HTR-8/SVneo (cell line): ENCODE data around the gene GNAI2.
"Not testable (repeated sequence)": the region's sequence is repeated elsewhere in the genome, so short reads cannot be mapped to it uniquely, and the experiment has no call there.

ENCODE experiments used
- DNase-seq: peaks from one replicate; pipeline ENCODE4 v3.0.0; 2011; ENCODE audit warnings: low spot score, mixed read lengths; ENCODE audit not compliant: insufficient read length
- FAIRE-seq: peaks from 2 replicates; lab custom pipeline; 2011; peaks lifted over from hg19 to GRCh38; lab: Jason Lieb, UNC

Gene GNAI2

DNA sequence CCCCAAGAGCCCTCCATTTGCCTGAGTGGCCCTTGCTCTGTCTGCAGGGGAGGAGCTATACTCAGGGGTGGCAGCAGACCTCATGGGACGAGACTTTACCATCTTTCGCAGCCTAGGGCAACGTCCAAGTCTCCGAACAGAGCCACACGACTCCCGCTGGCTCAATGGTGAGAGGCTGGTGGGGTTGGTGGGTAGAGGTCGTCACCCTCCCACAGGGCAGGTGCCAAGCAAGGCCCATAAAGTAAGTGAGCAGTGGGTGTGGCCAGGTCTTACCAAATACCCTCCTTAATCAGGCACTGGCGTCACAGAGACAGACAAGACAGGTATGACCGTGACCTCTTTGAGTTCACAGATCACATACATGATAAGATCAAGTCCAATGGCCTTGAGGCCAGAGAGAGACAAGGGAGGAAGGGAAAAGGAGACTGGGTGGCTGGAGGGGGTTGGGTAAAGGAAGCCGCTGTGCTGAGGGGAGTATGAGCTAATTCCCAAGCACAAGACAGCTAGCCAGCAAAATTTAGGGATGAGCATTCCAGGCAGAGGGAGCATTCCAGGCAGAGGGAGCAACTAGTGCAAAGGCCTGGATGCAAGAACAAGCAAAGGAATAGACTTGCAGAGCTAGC is 35.4 kb downstream of the GNAI2 start:
- DNase-seq (no peak), FAIRE-seq (no peak)

DNA sequence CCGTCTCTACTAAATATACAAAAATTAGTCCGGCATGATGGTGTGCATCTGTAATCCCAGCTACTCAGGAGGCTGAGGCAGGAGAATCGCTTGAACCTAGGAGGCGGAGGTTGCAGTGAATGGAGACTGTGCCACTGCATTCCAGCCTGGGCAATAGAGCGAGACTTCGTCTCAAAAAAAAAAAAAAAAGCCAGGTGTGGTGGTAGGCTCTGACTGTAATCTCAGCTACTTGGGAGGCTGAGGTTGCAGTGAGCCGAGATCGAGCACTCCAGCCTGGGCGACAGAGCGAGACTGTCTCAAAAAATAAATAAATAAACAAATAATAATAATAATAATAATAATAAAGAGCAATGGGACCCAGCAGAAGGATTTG is 36.5 kb downstream of the GNAI2 start:
- DNase-seq, FAIRE-seq: not testable (repeated sequence)

GRCh38 chr3:50272911-50273688 is 37.1 kb downstream of the GNAI2 start:
- FAIRE-seq (peak; percentile 97), DNase-seq (peak; percentile 88)

GRCh38 chr3:50273689-50274065 is 37.7 kb downstream of the GNAI2 start:
- FAIRE-seq = no peak
- DNase-seq = no peak

- FAIRE-seq (peak; percentile 40), DNase-seq (peak; percentile 50)
These were observed 38.5 kb downstream of the GNAI2 start for GRCh38 chr3:50274371-50275104.

DNA sequence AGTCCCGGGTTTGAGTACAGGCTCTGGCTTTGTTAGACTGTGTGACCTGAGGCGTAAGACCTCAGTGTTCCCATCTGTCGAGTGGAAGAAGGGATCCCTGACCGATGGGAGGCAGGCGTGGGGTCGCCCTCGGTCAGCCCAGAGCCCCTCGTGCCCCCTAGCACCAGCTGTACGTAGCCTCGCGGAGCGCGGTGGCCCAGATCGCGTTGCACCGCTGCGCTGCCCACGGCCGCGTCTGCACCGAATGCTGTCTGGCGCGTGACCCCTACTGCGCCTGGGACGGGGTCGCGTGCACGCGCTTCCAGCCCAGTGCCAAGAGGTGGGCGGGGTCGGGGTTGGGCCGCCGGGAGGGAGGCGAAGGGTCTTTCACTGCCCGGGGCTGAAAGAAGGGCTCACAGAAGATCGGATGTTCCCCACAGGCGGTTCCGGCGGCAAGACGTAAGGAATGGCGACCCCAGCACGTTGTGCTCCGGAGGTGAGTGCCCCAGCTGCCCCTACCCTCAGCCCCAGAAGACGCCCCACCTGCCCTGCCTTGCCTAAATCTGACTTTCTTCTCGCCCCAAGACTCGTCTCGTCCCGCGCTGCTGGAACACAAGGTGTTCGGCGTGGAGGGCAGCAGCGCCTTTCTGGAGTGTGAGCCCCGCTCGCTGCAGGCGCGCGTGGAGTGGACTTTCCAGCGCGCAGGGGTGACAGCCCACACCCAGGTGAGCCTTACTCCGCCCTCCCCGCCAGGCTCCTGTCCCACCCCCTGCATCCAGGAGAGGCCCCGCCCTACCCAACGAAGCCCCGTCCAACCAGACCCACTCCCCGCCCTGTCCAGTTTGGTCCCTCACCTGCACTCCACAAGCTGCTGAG is 39.4 kb downstream of the GNAI2 start:
- FAIRE-seq = no peak
- DNase-seq = no peak

GRCh38 chr3:50275996-50276761 is 40.2 kb downstream of the GNAI2 start:
- FAIRE-seq (no peak), DNase-seq (no peak)

- FAIRE-seq (no peak), DNase-seq (no peak)
These were observed 40.7 kb downstream of the GNAI2 start for GRCh38 chr3:50276762-50277101.

DNA sequence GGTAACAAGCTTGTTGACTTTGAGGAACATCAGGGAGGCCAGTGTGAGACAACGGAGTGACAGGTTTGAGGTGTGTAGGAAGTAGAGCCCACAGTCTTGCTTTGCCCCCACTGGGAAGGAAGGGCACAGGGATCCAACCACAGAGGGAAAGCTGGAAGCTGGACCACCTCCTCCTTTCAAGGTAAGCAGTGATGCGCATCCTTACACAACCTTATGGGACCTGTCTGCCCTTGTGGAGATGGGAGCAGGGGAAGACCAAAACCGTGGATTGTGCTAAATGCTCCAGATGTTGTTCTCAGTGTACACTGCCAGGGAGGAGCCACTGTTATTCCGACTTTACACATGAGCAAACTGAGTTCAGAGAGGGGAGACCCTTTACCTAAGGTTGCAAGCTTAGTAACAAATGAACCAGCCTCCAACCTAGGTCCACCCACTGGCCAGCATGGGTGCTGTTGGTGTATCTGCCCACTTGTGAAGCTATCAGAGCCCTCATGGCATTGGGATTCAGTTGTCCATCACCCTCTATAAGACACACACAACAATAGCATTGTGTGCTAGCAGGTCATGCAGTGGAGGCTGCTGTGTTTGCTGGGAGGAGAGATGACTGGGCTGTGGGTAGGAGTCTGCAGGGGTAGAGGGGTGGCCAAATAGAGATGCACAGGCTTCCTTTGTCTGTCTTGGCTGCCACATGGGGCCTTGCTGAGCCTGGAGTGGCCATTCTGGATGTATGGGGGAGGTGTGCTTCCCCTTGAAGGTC is 42.3 kb downstream of the GNAI2 start:
- DNase-seq = no peak

GRCh38 chr3:50278880-50279224 is 42.8 kb downstream of the GNAI2 start, which contains the start of gene LSMEM2:
TSS of gene LSMEM2 (plus strand) at chr3:50279087. CDS start at chr3:50279114, 27 bp downstream.
- DNase-seq (no peak), FAIRE-seq (no peak)

More for the DNA sequence above, 42.3 kb downstream of the GNAI2 start:
- FAIRE-seq = peak; percentile 70

GRCh38 chr3:50279255-50280016 is 43.4 kb downstream of the GNAI2 start:
- FAIRE-seq = no peak
- DNase-seq = no peak

DNA sequence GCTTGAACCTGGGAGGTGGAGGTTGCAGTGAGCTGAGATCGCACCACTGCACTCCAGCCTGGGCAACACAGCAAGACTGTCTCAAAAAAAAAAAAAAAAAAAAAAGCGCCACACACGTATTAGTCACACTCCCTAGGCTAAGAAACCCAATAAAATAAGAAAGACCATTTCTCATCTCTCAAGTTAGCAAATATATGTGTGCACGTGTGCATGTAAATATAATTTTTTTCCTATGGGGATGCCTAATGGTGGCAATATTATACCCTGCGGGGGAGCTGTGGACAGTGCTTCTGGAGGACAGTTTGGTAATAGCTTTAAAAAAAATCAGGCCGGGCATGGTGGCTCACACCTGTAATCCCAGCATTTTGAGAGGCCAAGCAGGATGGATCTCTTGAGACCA is 48.1 kb downstream of the GNAI2 start:
- DNase-seq, FAIRE-seq: not testable (repeated sequence)

GRCh38 chr3:50286322-50287227 is 50.6 kb downstream of the GNAI2 start:
- FAIRE-seq (no peak), DNase-seq (no peak)

DNA sequence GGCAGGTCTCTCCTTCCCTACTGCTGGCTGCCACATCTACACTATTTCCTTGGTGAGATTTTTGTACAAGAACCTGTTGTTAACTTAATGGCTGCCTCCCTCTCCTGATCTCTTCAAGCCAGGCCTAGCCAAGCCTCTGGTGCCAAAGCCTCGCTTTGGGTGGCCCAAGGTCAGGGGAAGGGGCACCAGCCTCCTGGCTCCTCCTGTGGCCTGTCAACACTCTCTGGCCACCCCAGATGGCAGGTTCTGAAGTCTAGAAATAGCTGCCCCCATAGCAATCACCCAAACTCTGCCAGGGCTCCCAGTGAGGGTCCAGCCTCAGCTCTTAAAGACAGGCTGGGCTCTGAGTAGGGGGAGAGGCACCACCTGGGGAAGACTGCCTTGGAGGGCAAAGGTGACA is 51.3 kb downstream of the GNAI2 start:
- FAIRE-seq = no peak
- no peak for DNase-seq

GRCh38 chr3:50288387-50289007 is 52.5 kb downstream of the GNAI2 start:
- FAIRE-seq = peak; percentile 33
- no peak for DNase-seq

DNA sequence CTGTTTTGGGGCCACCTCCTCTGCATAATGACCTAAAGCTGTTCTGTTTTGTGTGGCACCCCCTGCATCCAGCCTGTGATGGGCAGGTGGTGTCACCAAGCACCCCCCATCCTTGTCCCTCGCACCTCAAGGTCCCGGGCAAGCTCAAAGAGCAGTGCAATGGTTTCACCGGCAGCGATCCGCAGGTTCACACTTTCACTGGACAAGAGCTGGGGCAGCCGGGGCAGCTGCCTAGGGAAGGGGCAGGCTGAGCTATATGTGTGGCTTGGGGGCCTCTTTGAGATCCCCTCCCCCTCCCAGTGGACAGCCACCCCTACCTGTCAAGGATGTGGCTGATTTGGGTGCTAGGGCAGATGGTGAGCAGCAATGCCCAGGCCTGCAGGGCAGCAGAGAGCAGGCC is 53.1 kb downstream of the GNAI2 start:
- no peak for FAIRE-seq
- no peak for DNase-seq

GRCh38 chr3:50290161-50290641 is 54.2 kb downstream of the GNAI2 start:
- FAIRE-seq (no peak), DNase-seq (no peak)
